Ramos (cell line): Measurements from ENCODE around the gene PAX8.

ENCODE experiments used
- in situ Hi-C: fragments of 300-500 bp; cut with MboI; formaldehyde crosslinking; loops from one replicate; pipeline ENCODE4 v1.14.3; 2022; ENCODE audit warnings: low sequenced_read_pairs; ENCODE audit not compliant: unreplicated experiment

Gene PAX8

GRCh38 chr2:113195923-113196501 lies 82.7 kb downstream of the PAX8 start:
- in situ Hi-C loops = no loop called here

GRCh38 chr2:113192459-113193100 lies 86.1 kb downstream of the PAX8 start:
- in situ Hi-C loops = no loop called here

- in situ Hi-C loops = no loop called here
Observed at GRCh38 chr2:113190871-113191270, 87.8 kb downstream of the PAX8 start.

GRCh38 chr2:113187771-113188170 lies 91.0 kb downstream of the PAX8 start:
- in situ Hi-C loops = no loop called here

- in situ Hi-C loops = no loop called here
Observed at GRCh38 chr2:113186433-113186796, 92.3 kb downstream of the PAX8 start.

GRCh38 chr2:113185664-113186432 lies 92.9 kb downstream of the PAX8 start:
- in situ Hi-C loops = no loop called here

- in situ Hi-C loops = no loop called here
Observed at GRCh38 chr2:113184531-113185230, 94.0 kb downstream of the PAX8 start.

GRCh38 chr2:113183703-113184102 lies 95.0 kb downstream of the PAX8 start:
- in situ Hi-C loops = no loop called here

- in situ Hi-C loops = no loop called here
Observed at GRCh38 chr2:113183264-113183663, 95.5 kb downstream of the PAX8 start.

GRCh38 chr2:113182471-113183260 lies 96.1 kb downstream of the PAX8 start:
- in situ Hi-C loops = no loop called here

- in situ Hi-C loops = no loop called here
Observed at GRCh38 chr2:113181258-113182051, 97.3 kb downstream of the PAX8 start.

- in situ Hi-C loops = no loop called here
Observed at GRCh38 chr2:113180131-113180946, 98.4 kb downstream of the PAX8 start.

GRCh38 chr2:113179446-113180045 lies 99.2 kb downstream of the PAX8 start:
- in situ Hi-C loops = no loop called here

GRCh38 chr2:113178891-113179290 lies 99.8 kb downstream of the PAX8 start:
- in situ Hi-C loops = no loop called here

- in situ Hi-C loops = no loop called here
Observed at GRCh38 chr2:113178069-113178746, 100.5 kb downstream of the PAX8 start.

GRCh38 chr2:113176696-113177355 lies 101.9 kb downstream of the PAX8 start:
- in situ Hi-C loops = no loop called here
